ENCODE data around the gene MCM8.
A peak's percentile ranks its signal among the peaks of the same experiment; 100 is the strongest.

MCM8 gene

DNA sequence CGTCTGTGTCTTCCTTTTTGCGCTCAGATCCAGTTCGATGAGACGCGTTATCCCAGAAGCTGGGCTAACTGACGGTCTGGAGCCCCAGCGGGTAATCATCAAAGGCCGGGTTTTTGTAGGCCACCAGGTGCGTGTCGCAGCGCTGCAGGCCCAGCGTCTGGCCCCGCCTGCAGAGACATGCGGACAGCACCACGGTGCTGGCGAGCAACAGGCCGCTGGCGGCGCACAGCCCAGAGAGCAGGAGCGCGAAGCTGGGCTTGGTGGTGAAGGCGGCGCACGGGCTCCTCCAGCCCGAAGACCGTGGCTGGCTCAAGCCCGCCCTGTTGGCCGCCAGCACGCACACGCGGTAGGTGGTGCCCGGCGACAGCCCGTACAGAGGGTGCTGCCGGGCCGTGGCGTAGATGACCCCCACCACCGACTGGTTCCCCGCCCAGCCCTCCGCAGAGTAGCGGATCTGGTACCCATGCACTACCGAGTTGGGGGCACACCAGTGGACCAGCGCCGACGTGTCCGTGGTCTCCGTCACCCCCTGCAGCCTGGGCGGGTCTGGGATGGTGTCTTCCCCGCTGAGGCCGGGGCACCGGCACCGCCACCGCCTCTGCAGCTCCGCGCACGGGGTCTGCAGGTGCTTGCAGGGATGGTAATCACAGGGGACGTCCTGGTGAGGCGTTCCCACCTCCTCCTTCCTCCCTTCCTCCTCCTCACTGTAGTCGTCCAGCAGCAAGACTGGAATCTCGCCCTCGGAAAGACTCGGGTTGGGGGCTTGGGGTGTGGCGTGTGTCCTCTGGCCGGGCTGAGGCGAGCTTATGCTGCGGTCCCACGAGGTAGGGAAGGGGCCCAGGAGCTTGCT, 90.7 kb downstream of the MCM8 start:
- DNase-seq (ENCODE audit: low read depth, low spot score) = no peak

DNA sequence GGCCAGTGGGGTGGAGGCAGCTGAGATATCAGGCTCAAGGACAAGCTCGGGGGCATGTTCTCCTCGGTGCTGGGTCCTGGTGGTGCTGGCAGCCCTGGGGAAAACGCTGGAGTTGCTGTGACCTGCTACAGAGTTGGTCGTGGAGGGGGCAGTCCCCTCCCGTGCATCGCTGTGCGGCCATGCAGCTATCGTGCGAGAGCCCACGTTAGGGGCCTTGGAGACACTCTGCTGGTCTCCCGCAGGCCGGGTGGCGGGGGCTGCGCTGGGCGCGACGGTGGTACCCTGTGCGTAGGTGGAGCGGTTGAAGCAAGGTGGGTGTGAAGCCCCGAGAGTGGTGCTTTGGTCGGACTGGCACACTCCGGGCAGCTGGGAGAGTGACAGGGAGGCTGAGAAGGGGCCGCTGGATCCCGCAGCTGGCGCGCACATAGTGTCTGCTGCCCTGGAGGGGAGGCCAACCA, 91.4 kb downstream of the MCM8 start:
- DNase-seq (ENCODE audit: low read depth, low spot score) = no peak

DNA sequence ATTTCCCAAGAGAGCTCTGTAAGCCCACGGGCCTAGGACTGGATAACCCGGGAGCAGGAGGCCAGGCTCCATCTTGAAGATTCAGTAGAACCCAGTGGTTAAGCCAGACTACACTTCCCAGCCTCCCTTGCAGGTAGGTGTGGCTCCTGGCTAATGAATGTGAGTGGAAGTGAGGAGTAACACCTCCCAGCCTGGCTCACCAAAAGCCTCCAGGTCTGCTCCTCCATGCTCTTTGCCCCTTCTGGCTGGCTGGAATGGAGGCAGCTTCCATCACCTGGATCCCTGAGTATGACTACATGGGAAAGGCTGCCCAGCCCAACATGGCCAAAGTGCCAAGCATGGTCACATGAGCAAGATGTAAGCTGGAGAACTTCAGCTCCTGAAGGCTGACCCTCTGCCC, 93.7 kb downstream of the MCM8 start:
- no peak for DNase-seq (ENCODE audit: low read depth, low spot score)

DNA sequence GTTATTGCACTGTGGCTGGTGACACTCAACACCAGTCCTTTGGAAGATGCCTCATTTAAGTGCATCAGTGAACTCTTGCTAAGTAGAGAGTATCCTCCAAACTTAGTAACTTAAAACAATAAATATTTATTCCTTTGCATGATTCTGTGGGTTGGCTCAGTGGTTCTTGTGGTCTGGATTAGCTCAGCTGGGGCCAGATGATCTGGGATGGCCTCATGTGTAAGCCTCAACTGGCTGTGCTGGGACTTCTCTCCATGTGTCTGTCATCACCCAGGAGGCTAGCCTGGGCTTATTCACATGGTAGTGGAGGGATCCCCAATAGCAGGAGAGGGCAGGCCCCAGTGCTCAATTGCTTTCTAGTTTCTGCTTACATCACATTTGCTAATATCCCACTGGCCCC, 95.1 kb downstream of the MCM8 start:
- DNase-seq (ENCODE audit: low read depth, low spot score) = peak; percentile 26

DNA sequence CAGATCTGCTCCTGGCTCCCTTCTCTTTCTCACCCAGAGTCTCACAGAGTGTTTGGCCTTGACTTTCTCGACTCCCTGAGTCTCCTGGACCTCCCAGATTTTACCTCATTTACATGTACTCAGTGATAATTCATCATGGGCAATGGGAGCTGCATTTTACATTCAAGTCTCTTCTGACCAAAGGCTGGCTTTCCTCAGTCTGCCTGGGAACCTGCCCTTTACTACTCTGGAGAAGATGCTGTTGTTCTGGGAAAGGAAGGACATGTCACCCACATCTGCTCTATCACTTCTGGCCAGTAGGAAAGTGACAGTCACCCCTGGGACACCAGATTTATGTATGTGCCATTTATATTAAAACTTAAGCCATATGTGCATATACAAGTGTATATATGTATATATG, 96.0 kb downstream of the MCM8 start:
- DNase-seq (ENCODE audit: low read depth, low spot score) = no peak

DNA sequence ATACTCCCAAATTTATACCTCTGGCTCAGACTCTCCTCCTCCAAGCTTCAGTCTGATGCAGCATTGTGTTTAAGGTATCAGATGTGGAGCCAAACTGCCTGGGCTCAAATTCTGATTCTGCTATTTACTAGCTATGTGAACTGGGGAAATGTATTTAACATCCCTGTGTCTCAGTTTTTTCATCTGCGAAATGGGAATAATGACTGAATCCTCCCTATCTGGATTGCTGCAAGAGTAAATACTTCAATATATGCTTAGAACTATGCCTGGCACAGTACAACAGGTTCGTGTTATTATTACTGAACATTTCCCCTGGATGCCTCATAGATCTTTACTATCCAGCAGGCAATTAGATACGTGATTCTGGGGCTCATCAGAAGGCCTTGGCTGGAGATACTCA, 97.9 kb downstream of the MCM8 start:
- no peak for DNase-seq (ENCODE audit: low read depth, low spot score)
